A549 (cell line): ENCODE data around the gene ALDH1B1.

Source experiments
- CEBPB ChIP-seq, 2 experiments: fragments of >200 bp in 1 of 2; sonication (Bioruptor Twin) in 1 of 2; formaldehyde crosslinking in 1 of 2; IDR thresholded peaks; 2 replicates each; pipeline ENCODE4 v1.6.1; 2012 to 2016
- JUNB ChIP-seq: fragments of >200 bp; sonication (Bioruptor Twin); formaldehyde crosslinking; IDR thresholded peaks from 2 replicates; pipeline ENCODE4 v1.6.1; 2016
- NR3C1 ChIP-seq: fragments of >200 bp; sonication (Bioruptor Twin); formaldehyde crosslinking; IDR thresholded peaks from 3 replicates; pipeline ENCODE4 v1.6.1; 2017
- POLR2A ChIP-seq: IDR thresholded peaks from 2 replicates; pipeline ENCODE4 v1.6.1; 2012; ENCODE audit warnings: mild to moderate bottlenecking, low read length
- RARB ChIP-seq: fragments of 250-450 bp; sonication (Bioruptor Pico); IDR thresholded peaks from 2 replicates; pipeline ENCODE4 v1.8.0; 2021; ENCODE audit warnings: mild to moderate bottlenecking, moderate library complexity
- RCOR1 ChIP-seq: fragments of 150-350 bp; IDR thresholded peaks from 2 replicates; pipeline ENCODE4 v1.6.1; 2014; ENCODE audit warnings: antibody characterized with exemption, low read length, low read depth
- SREBF2 ChIP-seq: fragments of 450-650 bp; IDR thresholded peaks from 2 replicates; pipeline ENCODE4 v1.6.1; 2014; ENCODE audit warnings: mild to moderate bottlenecking, moderate library complexity
- TP53 ChIP-seq: fragments of 250-450 bp; sonication (Bioruptor Pico); IDR thresholded peaks from 2 replicates; pipeline ENCODE4 v1.5.0; 2021; ENCODE audit warnings: mild to moderate bottlenecking, moderate library complexity
- ZSCAN20 ChIP-seq: fragments of 250-450 bp; sonication (Bioruptor Pico); IDR thresholded peaks from 2 replicates; pipeline ENCODE4 v1.8.0; 2022; ENCODE audit warnings: mild to moderate bottlenecking, moderate library complexity
- TF ChIP-seq, protein P1 (sequence below): IDR thresholded peaks from 2 replicates; pipeline ENCODE4 v1.6.1; 2012
- TF ChIP-seq, protein P2 (sequence below): fragments of >200 bp; sonication (Bioruptor Twin); formaldehyde crosslinking; IDR thresholded peaks from 3 replicates; pipeline ENCODE4 v1.5.1; 2016
- TF ChIP-seq, protein P3 (sequence below): fragments of 450-650 bp; IDR thresholded peaks from 2 replicates; pipeline ENCODE4 v1.6.1; 2014; ENCODE audit warnings: antibody characterized with exemption
- TF ChIP-seq, protein P4 (sequence below): fragments of 150-350 bp; IDR thresholded peaks from 2 replicates; pipeline ENCODE4 v1.6.1; 2014; ENCODE audit warnings: low read depth, mild to moderate bottlenecking, low read length
- TF ChIP-seq, protein P5 (sequence below): fragments of >200 bp; sonication (Bioruptor Twin); formaldehyde crosslinking; IDR thresholded peaks from 3 replicates; pipeline ENCODE4 v1.6.1; 2016

DNA sequence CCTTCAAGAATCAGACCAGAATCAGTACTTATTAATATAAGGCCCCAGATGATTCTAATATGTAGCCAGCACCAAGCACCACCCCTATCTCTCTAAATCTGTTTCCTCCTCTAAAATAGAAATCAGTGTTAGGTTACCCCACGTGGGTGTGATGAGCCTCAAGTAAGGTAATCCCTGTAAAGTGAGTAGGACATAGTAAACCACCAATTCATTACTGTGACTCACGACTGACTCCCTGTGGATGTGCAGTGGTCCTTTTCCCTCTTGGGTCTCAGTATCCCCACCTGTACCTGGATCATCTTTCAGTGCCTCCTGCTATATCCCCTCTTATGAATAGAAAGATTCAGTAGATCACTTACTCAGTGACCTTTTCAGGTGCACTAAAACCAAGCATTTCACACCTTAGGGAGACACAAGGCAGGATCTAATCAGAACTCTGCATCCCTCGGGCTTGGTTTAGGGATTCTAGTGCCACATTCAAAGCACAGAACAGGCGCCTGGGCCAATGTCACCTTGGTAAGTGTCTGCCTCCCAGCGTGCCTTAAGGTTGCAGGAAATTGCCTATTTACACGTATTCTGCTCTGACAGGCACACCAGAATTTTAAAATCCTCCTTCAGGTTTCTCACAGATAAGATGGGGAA, 12.2 kb upstream of the ALDH1B1 start:
- TF ChIP-seq JUNB = no peak
- TF ChIP-seq, protein P1, sequence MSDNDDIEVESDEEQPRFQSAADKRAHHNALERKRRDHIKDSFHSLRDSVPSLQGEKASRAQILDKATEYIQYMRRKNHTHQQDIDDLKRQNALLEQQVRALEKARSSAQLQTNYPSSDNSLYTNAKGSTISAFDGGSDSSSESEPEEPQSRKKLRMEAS = no peak
- TF ChIP-seq, protein P2, sequence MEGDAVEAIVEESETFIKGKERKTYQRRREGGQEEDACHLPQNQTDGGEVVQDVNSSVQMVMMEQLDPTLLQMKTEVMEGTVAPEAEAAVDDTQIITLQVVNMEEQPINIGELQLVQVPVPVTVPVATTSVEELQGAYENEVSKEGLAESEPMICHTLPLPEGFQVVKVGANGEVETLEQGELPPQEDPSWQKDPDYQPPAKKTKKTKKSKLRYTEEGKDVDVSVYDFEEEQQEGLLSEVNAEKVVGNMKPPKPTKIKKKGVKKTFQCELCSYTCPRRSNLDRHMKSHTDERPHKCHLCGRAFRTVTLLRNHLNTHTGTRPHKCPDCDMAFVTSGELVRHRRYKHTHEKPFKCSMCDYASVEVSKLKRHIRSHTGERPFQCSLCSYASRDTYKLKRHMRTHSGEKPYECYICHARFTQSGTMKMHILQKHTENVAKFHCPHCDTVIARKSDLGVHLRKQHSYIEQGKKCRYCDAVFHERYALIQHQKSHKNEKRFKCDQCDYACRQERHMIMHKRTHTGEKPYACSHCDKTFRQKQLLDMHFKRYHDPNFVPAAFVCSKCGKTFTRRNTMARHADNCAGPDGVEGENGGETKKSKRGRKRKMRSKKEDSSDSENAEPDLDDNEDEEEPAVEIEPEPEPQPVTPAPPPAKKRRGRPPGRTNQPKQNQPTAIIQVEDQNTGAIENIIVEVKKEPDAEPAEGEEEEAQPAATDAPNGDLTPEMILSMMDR = no peak
- TF ChIP-seq, protein P3, sequence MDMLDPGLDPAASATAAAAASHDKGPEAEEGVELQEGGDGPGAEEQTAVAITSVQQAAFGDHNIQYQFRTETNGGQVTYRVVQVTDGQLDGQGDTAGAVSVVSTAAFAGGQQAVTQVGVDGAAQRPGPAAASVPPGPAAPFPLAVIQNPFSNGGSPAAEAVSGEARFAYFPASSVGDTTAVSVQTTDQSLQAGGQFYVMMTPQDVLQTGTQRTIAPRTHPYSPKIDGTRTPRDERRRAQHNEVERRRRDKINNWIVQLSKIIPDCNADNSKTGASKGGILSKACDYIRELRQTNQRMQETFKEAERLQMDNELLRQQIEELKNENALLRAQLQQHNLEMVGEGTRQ = no peak
- TF ChIP-seq POLR2A = no peak
- TF ChIP-seq RARB (CRISPR knock-in tag) = no peak
- no peak for TF ChIP-seq CEBPB (IDR thresholded peaks at IDR 0.05)
- TF ChIP-seq ZSCAN20 (CRISPR knock-in tag) = no peak
- TF ChIP-seq, protein P4, sequence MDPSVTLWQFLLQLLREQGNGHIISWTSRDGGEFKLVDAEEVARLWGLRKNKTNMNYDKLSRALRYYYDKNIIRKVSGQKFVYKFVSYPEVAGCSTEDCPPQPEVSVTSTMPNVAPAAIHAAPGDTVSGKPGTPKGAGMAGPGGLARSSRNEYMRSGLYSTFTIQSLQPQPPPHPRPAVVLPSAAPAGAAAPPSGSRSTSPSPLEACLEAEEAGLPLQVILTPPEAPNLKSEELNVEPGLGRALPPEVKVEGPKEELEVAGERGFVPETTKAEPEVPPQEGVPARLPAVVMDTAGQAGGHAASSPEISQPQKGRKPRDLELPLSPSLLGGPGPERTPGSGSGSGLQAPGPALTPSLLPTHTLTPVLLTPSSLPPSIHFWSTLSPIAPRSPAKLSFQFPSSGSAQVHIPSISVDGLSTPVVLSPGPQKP = no peak
- no peak for TF ChIP-seq SREBF2
- no peak for TF ChIP-seq TP53 (CRISPR knock-in tag)
- TF ChIP-seq, protein P5, sequence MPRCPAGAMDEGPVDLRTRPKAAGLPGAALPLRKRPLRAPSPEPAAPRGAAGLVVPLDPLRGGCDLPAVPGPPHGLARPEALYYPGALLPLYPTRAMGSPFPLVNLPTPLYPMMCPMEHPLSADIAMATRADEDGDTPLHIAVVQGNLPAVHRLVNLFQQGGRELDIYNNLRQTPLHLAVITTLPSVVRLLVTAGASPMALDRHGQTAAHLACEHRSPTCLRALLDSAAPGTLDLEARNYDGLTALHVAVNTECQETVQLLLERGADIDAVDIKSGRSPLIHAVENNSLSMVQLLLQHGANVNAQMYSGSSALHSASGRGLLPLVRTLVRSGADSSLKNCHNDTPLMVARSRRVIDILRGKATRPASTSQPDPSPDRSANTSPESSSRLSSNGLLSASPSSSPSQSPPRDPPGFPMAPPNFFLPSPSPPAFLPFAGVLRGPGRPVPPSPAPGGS = no peak
- TF ChIP-seq RCOR1 = no peak
- no peak for TF ChIP-seq NR3C1
